SK-MEL-5 (cell line): ENCODE data around the gene FSTL1. TPM values are rescaled to one million over a fixed set of nuclear protein-coding genes. Genes with fewer than 3 reads are reported as not detected.
A peak's percentile ranks its signal among the peaks of the same experiment; 100 is the strongest.

ENCODE experiments used
- DNase-seq: peaks from one replicate; pipeline ENCODE4 v3.0.0-alpha.2; 2016; ENCODE audit warnings: low read depth, low spot score
- in situ Hi-C: cut with HindIII; loops from 2 replicates; pipeline ENCODE4 v1.10.0; 2016; ENCODE audit warnings: low sequenced_read_pairs, high pct_unique_total_duplicates, low pct_unique_long_range_greater_than_20kb
- total RNA-seq: library from RNA; depleted of rRNA; stranded (reverse); fragments of >200 nt; shearing (Covaris generic); gene quantifications from 2 replicates; pipeline ENCODE4 v1.2.3, GENCODE V29; 2014

FSTL1 gene
- total RNA-seq, 1 experiment from 2014 or later = 69.2 TPM

DNA sequence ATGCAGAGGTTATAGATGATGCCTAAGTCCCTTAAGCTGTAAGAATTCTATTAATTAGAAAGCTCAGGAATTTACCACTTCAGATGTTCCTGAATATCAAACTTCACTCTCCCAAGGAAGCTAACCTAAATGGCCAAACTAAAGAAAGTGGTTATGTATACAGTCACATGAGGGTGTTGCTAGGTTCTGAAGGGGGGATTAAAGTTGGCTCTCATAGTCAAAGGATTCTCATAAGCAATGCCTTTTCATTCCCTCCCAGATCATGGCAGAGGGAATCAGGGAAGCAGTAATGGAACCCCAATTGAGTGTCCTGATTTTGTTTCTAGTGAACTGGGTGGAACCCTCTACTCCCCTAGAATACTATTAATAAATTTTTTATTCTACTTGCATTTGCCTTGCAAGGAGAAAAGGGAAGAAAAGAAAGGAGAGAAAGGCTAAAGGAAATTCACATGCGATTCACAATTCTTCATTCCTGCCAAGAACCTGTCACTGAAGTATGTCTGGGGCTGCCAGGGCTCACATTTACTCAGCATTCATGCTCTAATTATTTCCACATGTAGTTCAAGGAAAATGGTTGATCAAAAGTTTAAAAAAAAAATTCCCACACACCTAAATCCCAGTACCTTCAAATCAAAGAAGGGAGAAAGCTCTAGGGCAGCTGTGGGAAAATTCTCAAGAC lies 25.1 kb downstream of the FSTL1 start:
- no peak for DNase-seq
- in situ Hi-C loops = no loop called here

DNA sequence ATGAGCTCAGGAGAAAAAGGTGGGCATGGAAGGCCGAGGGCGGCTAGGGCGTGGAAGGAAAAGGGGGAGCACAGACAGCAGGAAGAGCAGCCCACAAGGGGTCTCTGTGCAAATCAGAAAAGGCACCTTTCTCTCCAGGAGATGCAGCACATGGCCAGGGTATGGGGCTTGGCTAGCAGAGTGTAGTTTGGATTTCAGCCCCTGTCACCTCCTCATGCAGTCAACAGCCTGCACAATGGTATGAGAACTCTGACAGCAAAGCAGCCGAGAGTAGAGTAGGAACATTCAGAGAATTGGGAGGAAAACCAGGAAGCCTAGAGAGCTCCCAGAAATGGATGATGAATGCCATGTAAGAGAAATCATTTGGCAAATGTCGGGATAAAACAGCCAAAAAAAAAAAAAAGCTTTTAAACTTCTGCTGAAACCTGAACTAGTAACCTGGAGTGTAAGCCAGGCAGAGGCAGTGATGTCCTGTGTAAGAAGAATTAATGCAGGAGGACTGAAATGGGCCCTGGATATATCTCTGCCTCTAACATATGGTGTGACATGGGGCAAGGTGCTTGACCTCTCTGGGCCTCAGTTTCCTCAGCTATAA lies 25.7 kb downstream of the FSTL1 start:
- in situ Hi-C loops = no loop called here
- no peak for DNase-seq

DNA sequence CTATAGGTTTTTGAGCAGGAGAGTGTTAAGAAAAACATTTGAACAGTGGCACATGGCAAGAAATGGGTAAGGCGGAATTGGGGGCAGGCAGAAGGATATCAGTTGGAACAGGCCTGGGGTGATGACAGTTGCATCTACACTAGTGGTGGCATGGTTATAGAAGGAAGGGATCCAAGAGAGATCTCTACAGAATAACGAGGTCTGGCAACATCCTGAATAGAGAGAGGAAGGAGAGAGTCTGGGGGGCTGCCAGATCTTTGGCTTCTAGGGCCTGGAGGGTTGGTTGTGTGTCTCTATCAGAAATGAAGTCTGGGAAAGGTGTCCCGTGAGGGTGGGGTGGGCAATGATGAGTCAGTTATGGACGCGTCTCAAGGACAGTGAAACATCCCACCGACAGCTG lies 26.3 kb downstream of the FSTL1 start:
- in situ Hi-C loops = no loop called here
- no peak for DNase-seq

DNA sequence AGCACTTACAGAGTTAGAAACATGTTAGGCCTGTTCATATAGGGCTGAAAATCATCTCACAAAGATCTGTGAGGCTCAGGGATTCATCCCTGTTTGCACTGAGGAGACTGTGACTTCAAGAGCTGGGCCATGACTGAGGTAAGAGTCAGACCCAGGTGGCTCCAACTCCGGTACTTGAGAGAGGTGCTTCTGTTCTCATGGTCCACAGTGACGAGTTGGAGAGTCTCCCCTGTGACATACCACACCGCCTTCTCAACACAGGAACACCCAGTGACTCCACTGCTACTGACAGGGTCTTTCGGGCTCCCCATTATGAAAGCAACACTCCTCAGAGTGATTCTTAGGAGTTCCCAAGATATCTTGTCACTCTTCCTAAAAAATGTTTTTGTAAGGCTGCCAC lies 27.4 kb downstream of the FSTL1 start:
- in situ Hi-C loops = no loop called here
- DNase-seq = no peak

GRCh38 chr3:120421926-120422325 lies 28.9 kb downstream of the FSTL1 start:
- DNase-seq = no peak
- in situ Hi-C loops = no loop called here

DNA sequence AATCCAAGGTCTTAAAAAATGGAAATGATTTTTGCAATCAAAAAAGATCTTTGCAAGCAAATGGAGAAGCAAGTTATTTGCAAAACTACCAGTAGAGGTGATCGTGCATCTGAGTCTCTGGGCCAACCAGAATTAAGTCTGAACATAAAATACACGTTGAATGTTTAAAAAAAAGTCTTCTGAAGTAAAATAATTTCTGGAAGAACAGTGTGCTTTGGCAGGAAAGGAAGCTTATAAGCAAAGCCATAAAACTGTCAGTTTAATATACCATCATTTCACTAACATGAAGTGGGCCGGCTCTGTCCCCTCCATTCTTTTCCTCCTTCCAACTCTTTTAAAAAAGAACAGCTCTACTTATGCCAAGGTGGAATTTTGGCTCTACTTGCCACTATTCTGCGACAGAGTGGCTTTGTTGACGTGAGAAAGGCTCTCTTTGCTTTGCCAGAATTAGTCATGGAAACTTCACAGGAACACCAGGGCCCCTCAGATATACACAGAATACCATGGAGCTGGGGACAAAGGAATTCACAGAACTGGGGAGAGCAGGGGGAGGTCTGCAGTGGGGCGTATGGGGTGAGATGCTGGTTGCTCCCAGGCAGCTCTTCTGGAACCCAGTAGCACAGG lies 29.8 kb downstream of the FSTL1 start:
- in situ Hi-C loops = no loop called here
- DNase-seq = no peak

GRCh38 chr3:120420360-120420759 lies 30.4 kb downstream of the FSTL1 start:
- in situ Hi-C loops = no loop called here
- DNase-seq = no peak

- DNase-seq = no peak
- in situ Hi-C loops = no loop called here
These were observed 31.0 kb downstream of the FSTL1 start for GRCh38 chr3:120419797-120420196.

DNA sequence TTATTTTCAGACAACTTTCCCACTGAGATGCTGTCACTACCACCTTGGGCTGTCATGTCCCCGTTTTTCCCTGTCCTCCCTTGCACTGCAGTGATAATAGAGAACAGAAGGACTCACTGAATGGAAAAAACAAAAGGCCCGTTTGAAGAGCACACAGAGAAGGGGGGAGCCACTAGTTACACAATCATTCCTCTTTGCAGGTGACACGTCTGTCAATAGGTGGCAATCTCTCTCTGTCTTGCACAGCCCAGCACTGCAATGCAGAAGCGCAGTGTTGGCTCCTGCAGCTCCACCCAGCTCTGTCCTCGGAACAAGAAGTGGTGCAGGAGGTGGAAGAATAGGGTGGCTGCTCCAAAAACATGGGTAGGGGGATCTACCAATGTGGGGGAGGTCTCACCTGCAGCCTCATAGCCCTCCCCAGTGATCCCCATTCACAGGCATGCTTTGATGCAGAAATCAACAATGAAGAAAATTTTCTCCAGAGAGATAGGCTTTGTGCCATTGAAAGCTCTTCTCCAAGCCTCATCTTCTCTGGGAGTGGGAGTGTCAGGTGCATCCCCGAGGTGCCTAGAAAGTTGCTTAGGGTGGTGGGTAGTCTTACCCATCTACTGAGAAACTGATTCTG lies 31.8 kb downstream of the FSTL1 start:
- in situ Hi-C loops = no loop called here

DNA sequence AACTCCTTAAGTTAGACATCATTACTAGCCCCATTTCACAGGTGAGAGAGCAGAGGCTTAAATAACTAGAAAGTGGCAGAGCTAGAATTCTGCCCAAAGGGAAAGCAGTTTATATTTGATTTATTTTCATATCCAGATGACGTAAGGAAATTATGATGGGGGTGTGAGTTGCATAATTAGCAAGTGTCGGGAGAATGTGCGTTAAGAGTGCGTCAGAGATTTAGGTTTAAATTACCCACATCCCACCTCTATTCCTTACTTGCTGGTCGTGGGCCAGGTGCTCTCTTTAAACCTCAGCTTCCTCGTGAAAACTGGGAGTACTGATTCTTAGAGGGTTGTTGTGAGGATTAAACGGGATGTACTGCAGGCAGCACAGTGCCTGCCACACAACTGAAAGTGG lies 32.3 kb downstream of the FSTL1 start:
- no peak for DNase-seq
- in situ Hi-C loops = no loop called here

More for the DNA sequence above, 31.8 kb downstream of the FSTL1 start:
- DNase-seq = peak; percentile 81

- peak; percentile 99 for DNase-seq
- in situ Hi-C loops = no loop called here
These were observed 33.4 kb downstream of the FSTL1 start for GRCh38 chr3:120417272-120417911.

- DNase-seq = no peak
- in situ Hi-C loops = no loop called here
These were observed 33.9 kb downstream of the FSTL1 start for GRCh38 chr3:120416868-120417267.

GRCh38 chr3:120415756-120416155 lies 35.0 kb downstream of the FSTL1 start:
- in situ Hi-C loops = no loop called here
- DNase-seq = no peak

GRCh38 chr3:120410541-120410940 lies 40.3 kb downstream of the FSTL1 start:
- in situ Hi-C loops = no loop called here

GRCh38 chr3:120410116-120410515 lies 40.7 kb downstream of the FSTL1 start:
- in situ Hi-C loops = no loop called here
- no peak for DNase-seq

More at GRCh38 chr3:120410541-120410940, 40.3 kb downstream of the FSTL1 start:
- no peak for DNase-seq

- in situ Hi-C loops = no loop called here
These were observed 43.1 kb downstream of the FSTL1 start for GRCh38 chr3:120407508-120408287.

DNA sequence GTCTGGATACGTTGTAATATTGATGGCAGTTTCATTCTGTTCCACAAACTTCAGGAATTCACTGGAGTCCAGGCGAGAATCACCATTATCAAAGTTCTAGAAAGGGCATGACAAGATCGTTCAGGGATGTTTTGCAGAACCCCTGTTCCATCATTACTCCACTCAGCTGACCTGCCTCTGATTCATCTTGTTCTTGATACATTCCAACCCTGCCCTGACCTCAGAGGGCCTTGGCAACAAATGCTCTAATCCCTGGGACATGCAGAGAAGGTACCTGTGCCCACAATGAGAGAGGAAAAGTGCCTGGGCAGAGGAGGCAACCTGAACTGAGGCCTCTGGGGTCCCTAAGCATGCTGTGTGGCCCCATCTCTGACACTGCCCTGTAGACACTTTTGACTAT lies 45.9 kb downstream of the FSTL1 start:
- no peak for DNase-seq
- in situ Hi-C loops = no loop called here

More at GRCh38 chr3:120407508-120408287, 43.1 kb downstream of the FSTL1 start:
- no peak for DNase-seq
